Coronary artery (tissue), 2 donors: ENCODE measurements around the gene BEAN1.

Experiments used
- DNase-seq: peaks from one replicate; pipeline ENCODE4 v3.0.0-alpha.2; 2017; ENCODE audit warnings: low spot score
- H3K27ac ChIP-seq, 2 donors: fragments of 200-600 bp; sonication (generic); one replicate each; pipeline ENCODE4 v1.5.1; 2016 to 2019
- H3K4me3 ChIP-seq: fragments of 200-600 bp; sonication (generic); 2 replicates; pipeline ENCODE4 v1.5.1; 2016; ENCODE audit warnings: mild to moderate bottlenecking, moderate library complexity
- CTCF ChIP-seq: fragments of 200-600 bp; sonication (generic); IDR thresholded peaks from one replicate; pipeline ENCODE4 v1.5.1; 2019; ENCODE audit warnings: antibody characterized with exemption

Gene BEAN1

GRCh38 chr16:66486199-66486772, 59.2 kb downstream of the BEAN1 start:
- H3K4me3 ChIP-seq = no peak overlapping the region
- TF ChIP-seq CTCF = no peak
- no peak for DNase-seq
- H3K27ac ChIP-seq = peak overlapping the region; percentile 55 to 85

GRCh38 chr16:66486773-66487579, 59.9 kb downstream of the BEAN1 start:
- DNase-seq = peak; percentile 79
- no peak for TF ChIP-seq CTCF
- H3K4me3 ChIP-seq = no peak overlapping the region
- peak overlapping the region; percentile 55 to 85 for H3K27ac ChIP-seq

GRCh38 chr16:66487580-66488275, 60.6 kb downstream of the BEAN1 start:
- Histone ChIP-seq H3K4me3 (no peak overlapping the region), H3K27ac (peak overlapping the region; percentile 55 to 85)
- DNase-seq = peak; percentile 69
- TF ChIP-seq CTCF = no peak

GRCh38 chr16:66488505-66488904, 61.4 kb downstream of the BEAN1 start:
- no peak overlapping the region for H3K4me3 ChIP-seq
- no peak overlapping the region for H3K27ac ChIP-seq
- DNase-seq = peak; percentile 29
- no peak for TF ChIP-seq CTCF

- H3K4me3 ChIP-seq = no peak overlapping the region
- no peak for TF ChIP-seq CTCF
- peak; percentile 52 for DNase-seq
- H3K27ac ChIP-seq = no peak overlapping the region
Measured at GRCh38 chr16:66489385-66489784, 62.3 kb downstream of the BEAN1 start.

GRCh38 chr16:66489818-66490217, 62.7 kb downstream of the BEAN1 start:
- no peak for TF ChIP-seq CTCF
- Histone ChIP-seq H3K4me3 (no peak overlapping the region), H3K27ac (no peak overlapping the region)
- peak; percentile 72 for DNase-seq
